Fibroblast of villous mesenchyme (primary cell): ENCODE data around the gene RNASE8. TPM values are rescaled to one million over a fixed set of nuclear protein-coding genes. Genes with fewer than 3 reads are reported as not detected.

ENCODE experiments used
- DNase-seq: peaks from one replicate; pipeline ENCODE4 v3.0.0-alpha.2; 2010; ENCODE audit warnings: low read depth
- H3K4me3 ChIP-seq: 2 replicates; pipeline ENCODE4 v1.5.1; 2011; ENCODE audit warnings: low read depth, mild to moderate bottlenecking, low read length
- total RNA-seq: library from RNA; depleted of rRNA; stranded (reverse); fragments of >200 nt; gene quantifications from 2 replicates; pipeline ENCODE4 v1.2.3, GENCODE V29; 2012
- TF ChIP-seq, protein P1 (sequence below): IDR thresholded peaks from 2 replicates; pipeline ENCODE4 v1.5.1; 2012; ENCODE audit warnings: low read depth, mild to moderate bottlenecking, low read length; ENCODE audit not compliant: insufficient read depth

The RNASE8 gene
- total RNA-seq, 1 donor, result not detected

GRCh38 chr14:21042918-21043317 lies 14.7 kb upstream of the RNASE8 start:
- TF ChIP-seq, protein P1, sequence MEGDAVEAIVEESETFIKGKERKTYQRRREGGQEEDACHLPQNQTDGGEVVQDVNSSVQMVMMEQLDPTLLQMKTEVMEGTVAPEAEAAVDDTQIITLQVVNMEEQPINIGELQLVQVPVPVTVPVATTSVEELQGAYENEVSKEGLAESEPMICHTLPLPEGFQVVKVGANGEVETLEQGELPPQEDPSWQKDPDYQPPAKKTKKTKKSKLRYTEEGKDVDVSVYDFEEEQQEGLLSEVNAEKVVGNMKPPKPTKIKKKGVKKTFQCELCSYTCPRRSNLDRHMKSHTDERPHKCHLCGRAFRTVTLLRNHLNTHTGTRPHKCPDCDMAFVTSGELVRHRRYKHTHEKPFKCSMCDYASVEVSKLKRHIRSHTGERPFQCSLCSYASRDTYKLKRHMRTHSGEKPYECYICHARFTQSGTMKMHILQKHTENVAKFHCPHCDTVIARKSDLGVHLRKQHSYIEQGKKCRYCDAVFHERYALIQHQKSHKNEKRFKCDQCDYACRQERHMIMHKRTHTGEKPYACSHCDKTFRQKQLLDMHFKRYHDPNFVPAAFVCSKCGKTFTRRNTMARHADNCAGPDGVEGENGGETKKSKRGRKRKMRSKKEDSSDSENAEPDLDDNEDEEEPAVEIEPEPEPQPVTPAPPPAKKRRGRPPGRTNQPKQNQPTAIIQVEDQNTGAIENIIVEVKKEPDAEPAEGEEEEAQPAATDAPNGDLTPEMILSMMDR, result no peak
- H3K4me3 ChIP-seq, result no peak overlapping the region
- no peak for DNase-seq

- no peak for DNase-seq
- no peak overlapping the region for H3K4me3 ChIP-seq
- TF ChIP-seq, protein P1, result no peak
These were observed 14.1 kb upstream of the RNASE8 start for GRCh38 chr14:21043387-21043973.

DNA sequence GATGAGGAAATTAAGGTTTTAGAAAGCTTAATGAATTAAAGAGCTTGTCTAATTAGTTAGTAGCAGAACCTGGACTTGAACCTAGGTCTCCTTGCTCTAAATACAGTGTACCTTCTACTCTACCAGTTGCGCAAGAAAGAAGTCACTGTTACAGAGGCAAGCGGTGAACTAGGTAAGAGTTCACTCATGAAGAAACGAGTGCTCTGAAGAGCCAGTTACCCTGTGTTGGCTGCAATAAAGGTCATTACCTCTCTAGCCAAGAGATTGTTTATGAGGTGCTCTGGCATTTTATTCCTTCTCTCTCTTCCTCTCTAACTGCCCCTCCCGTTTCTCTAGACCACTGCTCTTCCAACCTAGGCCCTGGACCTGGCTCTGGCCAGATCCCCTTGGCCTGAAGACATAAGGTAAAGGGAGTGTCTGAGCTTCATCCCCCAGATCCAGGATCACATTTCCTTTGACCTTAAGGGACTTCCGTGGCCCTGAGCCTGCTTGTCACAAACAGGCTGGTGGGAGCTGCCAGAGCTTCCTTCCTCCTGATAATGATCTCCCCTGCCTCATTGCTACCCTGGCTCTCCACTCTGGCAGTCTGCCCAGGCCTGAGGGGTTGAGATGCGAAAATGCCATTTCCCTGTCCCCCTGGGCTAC lies 13.5 kb upstream of the RNASE8 start:
- DNase-seq, result no peak
- TF ChIP-seq, protein P1, result no peak
- no peak overlapping the region for H3K4me3 ChIP-seq

DNA sequence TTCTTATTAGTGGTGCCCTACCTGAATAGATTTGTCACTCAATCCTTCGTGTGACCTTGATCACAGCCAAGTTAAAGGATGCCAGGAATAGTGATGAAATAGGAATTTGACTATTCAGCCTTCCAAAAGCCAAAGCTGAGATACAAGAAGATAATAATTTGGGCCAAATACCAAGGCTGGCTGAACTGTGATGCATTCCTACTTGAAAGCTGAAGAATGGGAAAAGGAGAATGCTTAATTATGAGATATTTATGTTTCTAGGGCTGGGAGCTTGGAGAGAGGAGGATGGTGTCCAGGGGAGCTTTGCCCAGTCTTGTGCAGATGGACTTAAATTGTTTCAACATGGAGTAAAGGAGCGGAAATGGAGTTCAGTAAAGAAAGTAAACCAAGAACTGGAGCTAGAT lies 10.2 kb upstream of the RNASE8 start:
- DNase-seq, result no peak
- no peak overlapping the region for H3K4me3 ChIP-seq
- TF ChIP-seq, protein P1, result no peak

DNA sequence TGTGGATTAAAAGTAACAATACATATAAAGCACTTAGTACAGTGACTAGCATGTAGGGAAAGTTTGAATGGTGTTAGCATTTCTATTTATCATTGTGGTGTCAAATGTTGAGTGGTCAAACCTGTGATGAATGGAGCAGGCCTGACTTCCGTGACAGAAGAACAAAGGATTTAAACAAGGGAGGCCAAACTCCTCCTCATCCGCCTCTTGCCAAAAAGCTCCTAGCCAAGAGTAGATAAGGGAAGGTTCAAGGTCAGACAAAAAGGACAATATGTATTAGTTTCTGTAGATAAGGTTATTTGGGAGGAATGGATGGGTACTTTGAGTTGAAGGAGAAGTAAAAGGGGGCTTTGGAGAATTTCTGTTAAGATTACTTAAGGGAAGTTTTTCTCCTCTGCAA lies 9.0 kb upstream of the RNASE8 start:
- TF ChIP-seq, protein P1, result no peak
- no peak for DNase-seq
- H3K4me3 ChIP-seq, result no peak overlapping the region

- no peak for DNase-seq
These were observed 8.3 kb upstream of the RNASE8 start for GRCh38 chr14:21049271-21049673.

More at GRCh38 chr14:21049271-21049673, 8.3 kb upstream of the RNASE8 start:
- H3K4me3 ChIP-seq, result no peak overlapping the region
- TF ChIP-seq, protein P1, result no peak
